GM12878 (cell line): ENCODE measurements around the gene NCKAP5. TPM values are rescaled to one million over a fixed set of nuclear protein-coding genes. Genes with fewer than 3 reads are reported as not detected.

ENCODE experiments used
- ATAC-seq: fragments of 200-7000 bp; cut with Tn5 transposase; 3 replicates; pipeline ENCODE4 v1.9.1; 2020; ENCODE audit warnings: mild to moderate bottlenecking, moderate library complexity
- BruUV-seq: library from RNA; stranded (reverse); fragments of 400-500 nt; replicated peaks from 2 replicates; lab custom pipeline; 2021; lab: Mats Ljungman, UMichigan
- CTCF ChIA-PET: fragments of 300-600 bp; sonication (Branson Sonifier 250); formaldehyde crosslinking; extraction: SDS; loops from one replicate; lab custom pipeline; 2021; ENCODE audit warnings: inconsistent platforms; lab: Yijun Ruan, JAX
- POLR2A ChIA-PET: fragments of 350-600 bp; formaldehyde crosslinking; extraction: SDS; loops from one replicate; lab custom pipeline; 2021; ENCODE audit warnings: inconsistent platforms; lab: Charles Lee
- RAD21 ChIA-PET: fragments of 300-600 bp; sonication (Branson Sonifier 250); formaldehyde crosslinking; loops from one replicate; lab custom pipeline; 2023; ENCODE audit warnings: antibody characterized with exemption; ENCODE audit not compliant: unreplicated experiment; lab: Charles Lee
- SMC1A ChIA-PET: fragments of 300-600 bp; sonication (Branson Sonifier 250); formaldehyde crosslinking; loops from one replicate; lab custom pipeline; 2023; ENCODE audit not compliant: unreplicated experiment, uncharacterized antibody; lab: Charles Lee
- DNase-seq: peaks from one replicate; pipeline ENCODE4 v3.0.0-alpha.2; 2011; ENCODE audit warnings: low read depth, low spot score
- FAIRE-seq: peaks from 3 replicates; lab custom pipeline; 2011; peaks lifted over from hg19 to GRCh38; lab: Jason Lieb, UNC
- H2AFZ ChIP-seq: 2 replicates; pipeline ENCODE4 v1.6.0; 2011; ENCODE audit warnings: low read depth, low read length, control low read depth; ENCODE audit not compliant: control insufficient read depth
- H3K27ac ChIP-seq: 2 replicates; pipeline ENCODE4 v1.5.1; 2011; ENCODE audit warnings: control low read depth; ENCODE audit not compliant: control insufficient read depth, insufficient read depth
- H3K27me3 ChIP-seq, 2 experiments: replicated peaks in 1 of 2; 2 replicates each; pipeline versions ENCODE4 v1.6.0 to v1.6.1; 2011; ENCODE audit warnings: low read length in 1 of 2; ENCODE audit not compliant: control insufficient read depth in 2 of 2, insufficient read depth in 2 of 2
- H3K36me3 ChIP-seq, 2 experiments: 2 replicates each; pipeline ENCODE4 v1.5.1; 2011; ENCODE audit warnings: low read length in 1 of 2; ENCODE audit not compliant: control insufficient read depth in 2 of 2, insufficient read depth in 2 of 2
- H3K4me1 ChIP-seq: 2 replicates; pipeline ENCODE4 v1.6.1; 2011; ENCODE audit warnings: mild to moderate bottlenecking, low read length, moderate library complexity, mixed read lengths; ENCODE audit not compliant: control insufficient read depth, insufficient read depth
- H3K4me2 ChIP-seq: 2 replicates; pipeline ENCODE4 v1.6.0; 2011; ENCODE audit warnings: control low read depth; ENCODE audit not compliant: control insufficient read depth, insufficient read depth
- H3K4me3 ChIP-seq: fragments of 200-600 bp; sonication (generic); 2 replicates; pipeline ENCODE4 v1.5.1; 2016
- H3K79me2 ChIP-seq: 2 replicates; pipeline ENCODE4 v1.6.0; 2011; ENCODE audit warnings: low read length; ENCODE audit not compliant: control insufficient read depth, insufficient read depth
- H3K9ac ChIP-seq: 2 replicates; pipeline ENCODE4 v1.8.0; 2011; ENCODE audit warnings: low read length, control low read depth, mixed read lengths; ENCODE audit not compliant: control insufficient read depth, insufficient read depth
- H3K9me3 ChIP-seq: replicated peaks from 3 replicates; pipeline ENCODE4 v1.5.1; 2011; ENCODE audit warnings: mild to moderate bottlenecking, low read length; ENCODE audit not compliant: control insufficient read depth, insufficient read depth
- H4K20me1 ChIP-seq: 2 replicates; pipeline ENCODE4 v1.6.0; 2011; ENCODE audit not compliant: control insufficient read depth, insufficient read depth
- EGR1 ChIP-seq, 2 experiments: IDR thresholded peaks; 1 replicate in 1 of 2; 2 replicates in 1 of 2; pipeline ENCODE4 v1.6.1; 2011 to 2012; ENCODE audit warnings: low read depth in 2 of 2, low read length in 2 of 2, borderline replicate concordance in 1 of 2, mild to moderate bottlenecking in 1 of 2, moderate library complexity in 1 of 2
- HSF1 ChIP-seq: fragments of 150-350 bp; IDR thresholded peaks from 2 replicates; pipeline ENCODE4 v1.6.1; 2014; ENCODE audit warnings: mild to moderate bottlenecking, low read depth, low read length
- MXI1 ChIP-seq: fragments of 150-350 bp; IDR thresholded peaks from 2 replicates; pipeline ENCODE4 v1.6.1; 2011; ENCODE audit warnings: low read depth, mild to moderate bottlenecking, inconsistent platforms, low read length, improper control_type of control experiment
- NR2F1 ChIP-seq: fragments of 450-650 bp; conservative IDR thresholded peaks from 2 replicates; pipeline ENCODE4 v1.6.1; 2017; ENCODE audit warnings: mild to moderate bottlenecking
- POLR2AphosphoS5 ChIP-seq: IDR thresholded peaks from 2 replicates; pipeline ENCODE4 v1.6.1; 2011; ENCODE audit warnings: mild to moderate bottlenecking, low read length, inconsistent platforms
- RB1 ChIP-seq: fragments of 450-650 bp; formaldehyde crosslinking; IDR thresholded peaks from 2 replicates; pipeline ENCODE4 v1.6.1; 2017; ENCODE audit warnings: mild to moderate bottlenecking, borderline replicate concordance
- ZNF384 ChIP-seq: IDR thresholded peaks from 2 replicates; pipeline ENCODE4 v1.6.1; 2012; ENCODE audit warnings: low read depth, mild to moderate bottlenecking, low read length, improper control_type of control experiment, borderline replicate concordance
- WGBS: methylation state at CpG from one replicate; pipeline ENCODE4 v1.1.6; 2016; ENCODE audit warnings: low lambda C conversion rate; ENCODE audit not compliant: insufficient replicate concordance, insufficient coverage; ENCODE audit errors: missing lambda C conversion rate; 5-methylcytosine and 5-hydroxymethylcytosine counted together
- in situ Hi-C: fragments of 300-500 bp; cut with MboI; formaldehyde crosslinking; loops from 9 replicates; pipeline ENCODE4 v1.14.3; 2018; ENCODE audit warnings: mixed read lengths
- intact Hi-C: fragments of 100-400 bp; cut with micrococcal nuclease; formaldehyde crosslinking; loops from one replicate; pipeline ENCODE4 v1.14.2; 2022; ENCODE audit not compliant: unreplicated experiment
- polyA plus RNA-seq, 11 experiments: library from polyadenylated mRNA; depleted of rRNA in 4 of 11; unstranded in 6 of 11; stranded (reverse) in 5 of 11; fragments of >200 nt; fragmentation: Nextera tagmentation in 4 of 11; fragmentation: Illumina TruSeq in 1 of 11; extraction: Ambion mirVana in 4 of 11; extraction: Trizol in 1 of 11; gene quantifications; 1 replicate in 1 of 11; 2 replicates in 10 of 11; pipeline versions ENCODE4 v1.2.1 to v1.2.3, GENCODE V29; 2011 to 2016; ENCODE audit warnings: inconsistent platforms in 2 of 11, missing spikeins in 2 of 11, low read depth in 1 of 11
- total RNA-seq, 4 experiments: library from RNA; depleted of rRNA in 3 of 4; stranded (reverse); fragments of >200 nt in 3 of 4; fragmentation: Illumina TruSeq in 1 of 4; extraction: Trizol in 1 of 4; gene quantifications; 2 replicates each; pipeline versions ENCODE4 v1.2.1 to v1.2.3, GENCODE V29; 2013 to 2021
- TF ChIP-seq, protein P1 (sequence below): fragments of 450-650 bp; IDR thresholded peaks from 2 replicates; pipeline ENCODE4 v1.6.1; 2016; ENCODE audit warnings: mild to moderate bottlenecking, moderate library complexity, borderline replicate concordance

Gene NCKAP5
- total and polyA plus RNA-seq, 10 of the 15 experiments (the other 5 are each of a cell fraction or from before 2014, with no cell fraction given): 0.06 to 0.44 (median 0.16) TPM

DNA sequence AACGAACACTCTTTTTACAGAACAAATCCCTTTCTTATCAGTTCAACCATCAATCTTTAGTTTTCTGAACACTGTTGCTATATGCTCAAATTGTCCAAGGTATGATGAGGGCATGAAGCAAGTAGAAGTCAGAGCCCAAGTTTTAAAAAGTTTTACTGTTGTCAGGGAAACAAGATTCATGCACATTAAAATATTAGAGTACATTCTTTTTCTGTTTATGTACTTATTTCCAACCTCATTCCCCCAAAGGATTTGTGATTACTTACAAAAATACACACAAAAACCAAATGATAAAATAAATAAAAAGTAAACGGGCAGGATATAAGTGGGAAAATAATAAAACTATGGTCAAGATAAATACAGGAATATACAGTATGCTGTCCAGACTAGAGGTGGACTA, 15.4 kb downstream of the NCKAP5 start:
- FAIRE-seq (no peak), DNase-seq (no peak), ATAC-seq (no peak)
- Histone ChIP-seq H3K9me3 (no peaks in the 10 kb centered on the region), H3K4me3 (no peak overlapping the region), H3K79me2 (no peaks in the 10 kb centered on the region), H4K20me1 (no peaks in the 10 kb centered on the region), H3K9ac (no peak overlapping the region), H3K4me1 (no peaks in the 10 kb centered on the region), H3K27me3 (no peaks in the 10 kb centered on the region), H3K4me2 (no peak overlapping the region), H3K27ac (no peak overlapping the region), H3K36me3 (no peaks in the 10 kb centered on the region), H2AFZ (no peak overlapping the region)
- WGBS: 20% methylated on average over 2 of the region's 2 CpGs
- intact Hi-C loops: no loop called here
- SMC1A ChIA-PET: no interaction called here
- BruUV-seq: no TSS peak
- RAD21 ChIA-PET: no interaction called here
- CTCF ChIA-PET: interaction anchor here (1.4 kb wide), 1 partner anchor 9 kb away, joined by 3 read pairs; no protein-coding TSS in a partner anchor
- TF ChIP-seq RB1: no peak
- no peak for TF ChIP-seq ZNF384
- no peak for TF ChIP-seq POLR2AphosphoS5
- POLR2A ChIA-PET: no interaction called here
- in situ Hi-C loops: loop anchor here (25.0 kb wide), 1 partner anchor 1016 kb away; no protein-coding TSS in a partner anchor

- no peak overlapping the region for H3K4me2 ChIP-seq
- ChIA-PET POLR2A (no interaction called here), SMC1A (interaction anchor here (1.0 to 2.0 kb wide), 4 partner anchors 9 to 162 kb away, joined by 3 to 6 read pairs (median 3); no protein-coding TSS in a partner anchor), CTCF (interaction anchor here (1.2 to 1.4 kb wide), 2 partner anchors 18 to 22 kb away, joined by 3 to 4 read pairs; no protein-coding TSS in a partner anchor), RAD21 (no interaction called here)
- ATAC-seq (no peak), FAIRE-seq (no peak), DNase-seq (no peak)
- BruUV-seq: no TSS peak
- no peaks in the 10 kb centered on the region for H3K79me2 ChIP-seq
- no peak overlapping the region for H2AFZ ChIP-seq
- no peaks in the 10 kb centered on the region for H3K4me1 ChIP-seq
- WGBS: 34% methylated on average over 3 of the region's 3 CpGs
- in situ Hi-C loops (no loop called here), intact Hi-C loops (no loop called here)
- H3K9me3 ChIP-seq: no peaks in the 10 kb centered on the region
- no peak overlapping the region for H3K27ac ChIP-seq
- H4K20me1 ChIP-seq: no peaks in the 10 kb centered on the region
- H3K9ac ChIP-seq: no peak overlapping the region
- H3K27me3 ChIP-seq: no peaks in the 10 kb centered on the region
- no peaks in the 10 kb centered on the region for H3K36me3 ChIP-seq
- no peak overlapping the region for H3K4me3 ChIP-seq
- no peak for TF ChIP-seq NR2F1
- TF ChIP-seq, protein P1, sequence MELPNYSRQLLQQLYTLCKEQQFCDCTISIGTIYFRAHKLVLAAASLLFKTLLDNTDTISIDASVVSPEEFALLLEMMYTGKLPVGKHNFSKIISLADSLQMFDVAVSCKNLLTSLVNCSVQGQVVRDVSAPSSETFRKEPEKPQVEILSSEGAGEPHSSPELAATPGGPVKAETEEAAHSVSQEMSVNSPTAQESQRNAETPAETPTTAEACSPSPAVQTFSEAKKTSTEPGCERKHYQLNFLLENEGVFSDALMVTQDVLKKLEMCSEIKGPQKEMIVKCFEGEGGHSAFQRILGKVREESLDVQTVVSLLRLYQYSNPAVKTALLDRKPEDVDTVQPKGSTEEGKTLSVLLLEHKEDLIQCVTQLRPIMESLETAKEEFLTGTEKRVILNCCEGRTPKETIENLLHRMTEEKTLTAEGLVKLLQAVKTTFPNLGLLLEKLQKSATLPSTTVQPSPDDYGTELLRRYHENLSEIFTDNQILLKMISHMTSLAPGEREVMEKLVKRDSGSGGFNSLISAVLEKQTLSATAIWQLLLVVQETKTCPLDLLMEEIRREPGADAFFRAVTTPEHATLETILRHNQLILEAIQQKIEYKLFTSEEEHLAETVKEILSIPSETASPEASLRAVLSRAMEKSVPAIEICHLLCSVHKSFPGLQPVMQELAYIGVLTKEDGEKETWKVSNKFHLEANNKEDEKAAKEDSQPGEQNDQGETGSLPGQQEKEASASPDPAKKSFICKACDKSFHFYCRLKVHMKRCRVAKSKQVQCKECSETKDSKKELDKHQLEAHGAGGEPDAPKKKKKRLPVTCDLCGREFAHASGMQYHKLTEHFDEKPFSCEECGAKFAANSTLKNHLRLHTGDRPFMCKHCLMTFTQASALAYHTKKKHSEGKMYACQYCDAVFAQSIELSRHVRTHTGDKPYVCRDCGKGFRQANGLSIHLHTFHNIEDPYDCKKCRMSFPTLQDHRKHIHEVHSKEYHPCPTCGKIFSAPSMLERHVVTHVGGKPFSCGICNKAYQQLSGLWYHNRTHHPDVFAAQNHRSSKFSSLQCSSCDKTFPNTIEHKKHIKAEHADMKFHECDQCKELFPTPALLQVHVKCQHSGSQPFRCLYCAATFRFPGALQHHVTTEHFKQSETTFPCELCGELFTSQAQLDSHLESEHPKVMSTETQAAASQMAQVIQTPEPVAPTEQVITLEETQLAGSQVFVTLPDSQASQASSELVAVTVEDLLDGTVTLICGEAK: no peak
- no peak for TF ChIP-seq HSF1
- no peak for TF ChIP-seq EGR1 (IDR thresholded peaks at IDR 0.05; ENCODE audit: borderline replicate concordance in 1 of 2, low read depth in 2 of 2, low read length in 2 of 2)
- TF ChIP-seq MXI1: no peak
Measured at GRCh38 chr2:133541797-133542196, 26.5 kb downstream of the NCKAP5 start.
